ENCODE measurements around the gene NOL11. TPM values are rescaled to one million over a fixed set of nuclear protein-coding genes. Genes with fewer than 3 reads are reported as not detected.
"Not testable (repeated sequence)": the region's sequence is repeated elsewhere in the genome, so short reads cannot be mapped to it uniquely, and the experiment has no call there.

Gene NOL11
- total RNA-seq, 1 donor from 2014 or later: 90.4 TPM

GRCh38 chr17:67754001-67754400 lies 36.3 kb downstream of the NOL11 start:
- Histone ChIP-seq H3K79me2 (ENCODE audit: low read depth) (no peaks in the 10 kb centered on the region), H2AFZ (replicated peaks) (no peak overlapping the region), H4K20me1 (ENCODE audit: low read depth) (no peaks in the 10 kb centered on the region), H3F3A (ENCODE audit: low read depth) (peaks cover 23% of the 10 kb centered on the region), H3K4me1 (no peaks in the 10 kb centered on the region), H3K27me3 (no peaks in the 10 kb centered on the region), H3K9ac (no peak overlapping the region), H3K4me2 (no peak overlapping the region), H3K27ac (no peak overlapping the region), H3K4me3 (no peak overlapping the region), H3K9me3 (ENCODE audit: low read depth) (no peaks in the 10 kb centered on the region), H3K36me3 (no peaks in the 10 kb centered on the region)
- TF ChIP-seq, protein P1, sequence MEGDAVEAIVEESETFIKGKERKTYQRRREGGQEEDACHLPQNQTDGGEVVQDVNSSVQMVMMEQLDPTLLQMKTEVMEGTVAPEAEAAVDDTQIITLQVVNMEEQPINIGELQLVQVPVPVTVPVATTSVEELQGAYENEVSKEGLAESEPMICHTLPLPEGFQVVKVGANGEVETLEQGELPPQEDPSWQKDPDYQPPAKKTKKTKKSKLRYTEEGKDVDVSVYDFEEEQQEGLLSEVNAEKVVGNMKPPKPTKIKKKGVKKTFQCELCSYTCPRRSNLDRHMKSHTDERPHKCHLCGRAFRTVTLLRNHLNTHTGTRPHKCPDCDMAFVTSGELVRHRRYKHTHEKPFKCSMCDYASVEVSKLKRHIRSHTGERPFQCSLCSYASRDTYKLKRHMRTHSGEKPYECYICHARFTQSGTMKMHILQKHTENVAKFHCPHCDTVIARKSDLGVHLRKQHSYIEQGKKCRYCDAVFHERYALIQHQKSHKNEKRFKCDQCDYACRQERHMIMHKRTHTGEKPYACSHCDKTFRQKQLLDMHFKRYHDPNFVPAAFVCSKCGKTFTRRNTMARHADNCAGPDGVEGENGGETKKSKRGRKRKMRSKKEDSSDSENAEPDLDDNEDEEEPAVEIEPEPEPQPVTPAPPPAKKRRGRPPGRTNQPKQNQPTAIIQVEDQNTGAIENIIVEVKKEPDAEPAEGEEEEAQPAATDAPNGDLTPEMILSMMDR (IDR thresholded peaks at IDR 0.05): no peak
- TF ChIP-seq EZH2 (IDR thresholded peaks at IDR 0.05) (no peak), EZH2phosphoT487 (IDR thresholded peaks at IDR 0.05) (no peak)
- Mint-ChIP-seq H3K4me1 (peaks cover 5% of the 10 kb centered on the region), H3K27me3 (ENCODE audit: insufficient read depth, low read depth) (peaks cover 2% of the 10 kb centered on the region), H3K9me3 (peaks cover 3% of the 10 kb centered on the region), H3K27ac (no peak overlapping the region), H3K36me3 (peaks cover 15% of the 10 kb centered on the region), H3K4me3 (no peak overlapping the region)
- no peak for DNase-seq (ENCODE audit: low spot score)

- H3K4me3 ChIP-seq; H3K4me3 Mint-ChIP-seq; H3K36me3 ChIP-seq; H3K27ac Mint-ChIP-seq; H3K79me2 ChIP-seq (ENCODE audit: low read depth); H3K27me3 ChIP-seq; H2AFZ ChIP-seq (replicated peaks); H3K9me3 ChIP-seq (ENCODE audit: low read depth); H4K20me1 ChIP-seq (ENCODE audit: low read depth); H3K9me3 Mint-ChIP-seq; H3K27ac ChIP-seq; DNase-seq (ENCODE audit: low spot score); H3K27me3 Mint-ChIP-seq (ENCODE audit: insufficient read depth, low read depth); H3K4me2 ChIP-seq; H3K4me1 ChIP-seq; H3K4me1 Mint-ChIP-seq; H3K9ac ChIP-seq: not testable (repeated sequence)
- H3K36me3 Mint-ChIP-seq: peaks cover 17% of the 10 kb centered on the region
- peaks cover 26% of the 10 kb centered on the region for H3F3A ChIP-seq (ENCODE audit: low read depth)
These were observed 37.0 kb downstream of the NOL11 start for GRCh38 chr17:67754686-67755085.

- not testable (repeated sequence) for DNase-seq (ENCODE audit: low spot score); H3K4me3 Mint-ChIP-seq; H3K4me1 Mint-ChIP-seq; H4K20me1 ChIP-seq (ENCODE audit: low read depth); H3K9me3 ChIP-seq (ENCODE audit: low read depth); H3K27me3 ChIP-seq; H3K9me3 Mint-ChIP-seq; H2AFZ ChIP-seq (replicated peaks); H3K4me2 ChIP-seq; H3K4me3 ChIP-seq; H3K36me3 ChIP-seq; H3K27me3 Mint-ChIP-seq (ENCODE audit: insufficient read depth, low read depth); H3K4me1 ChIP-seq; H3K27ac ChIP-seq; H3K79me2 ChIP-seq (ENCODE audit: low read depth); H3K9ac ChIP-seq; H3K27ac Mint-ChIP-seq
- peaks cover 17% of the 10 kb centered on the region for H3K36me3 Mint-ChIP-seq
- peaks cover 21% of the 10 kb centered on the region for H3F3A ChIP-seq (ENCODE audit: low read depth)
These were observed 39.0 kb downstream of the NOL11 start for GRCh38 chr17:67756766-67757165.

DNA sequence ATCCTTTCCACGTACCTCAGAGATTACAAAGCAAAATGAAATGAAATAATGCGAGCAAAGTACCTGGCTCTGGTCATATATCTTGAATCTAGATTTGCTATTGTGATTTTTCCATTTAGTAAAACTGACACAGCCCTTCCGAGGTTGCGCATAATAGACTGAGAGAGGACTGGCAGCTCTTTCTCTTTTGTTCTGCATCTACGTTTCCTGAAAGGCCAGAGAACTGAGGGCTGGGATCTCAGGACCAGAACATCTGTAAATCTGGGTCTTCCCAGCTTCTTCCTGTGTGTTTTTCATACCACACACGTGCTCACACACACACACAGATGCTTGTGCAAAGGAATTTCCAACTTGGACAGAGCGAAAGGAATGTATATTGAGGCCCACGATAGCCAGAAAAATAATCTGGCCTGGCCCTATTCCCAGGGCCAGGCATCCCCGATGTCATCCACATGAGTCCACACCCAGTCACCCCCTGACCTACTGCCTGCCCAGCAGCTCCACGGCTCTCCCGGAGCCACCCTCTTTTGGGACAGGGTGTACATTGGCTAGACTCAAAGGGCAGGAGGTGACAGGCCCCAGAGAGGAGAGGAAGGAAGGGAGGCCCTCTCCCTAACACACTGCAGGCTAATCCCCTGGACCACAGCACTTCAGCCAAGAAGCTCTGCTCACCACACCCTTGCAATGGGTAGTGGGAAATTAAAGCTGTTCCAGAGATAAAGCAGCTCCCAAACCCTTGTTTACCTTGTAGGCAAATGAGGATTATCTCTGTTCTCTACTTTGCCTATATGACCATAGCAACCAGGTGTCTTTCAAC lies 41.8 kb downstream of the NOL11 start:
- no peak for TF ChIP-seq EZH2 (IDR thresholded peaks at IDR 0.05)
- Histone ChIP-seq H3K4me3 (no peak overlapping the region), H2AFZ (replicated peaks) (no peak overlapping the region), H3K27ac (no peak overlapping the region), H4K20me1 (ENCODE audit: low read depth) (no peaks in the 10 kb centered on the region), H3K9ac (no peak overlapping the region), H3K4me2 (no peak overlapping the region), H3K79me2 (ENCODE audit: low read depth) (no peaks in the 10 kb centered on the region), H3F3A (ENCODE audit: low read depth) (peaks cover 21% of the 10 kb centered on the region), H3K4me1 (no peaks in the 10 kb centered on the region), H3K9me3 (ENCODE audit: low read depth) (no peaks in the 10 kb centered on the region), H3K27me3 (no peaks in the 10 kb centered on the region), H3K36me3 (no peaks in the 10 kb centered on the region)
- Mint-ChIP-seq H3K4me1 (peaks cover 5% of the 10 kb centered on the region), H3K27me3 (ENCODE audit: insufficient read depth, low read depth) (peaks cover 2% of the 10 kb centered on the region), H3K9me3 (peaks cover 3% of the 10 kb centered on the region), H3K4me3 (no peak overlapping the region), H3K27ac (peak overlapping the region; percentile 16), H3K36me3 (peaks cover 12% of the 10 kb centered on the region)
- no peak for DNase-seq (ENCODE audit: low spot score)

DNA sequence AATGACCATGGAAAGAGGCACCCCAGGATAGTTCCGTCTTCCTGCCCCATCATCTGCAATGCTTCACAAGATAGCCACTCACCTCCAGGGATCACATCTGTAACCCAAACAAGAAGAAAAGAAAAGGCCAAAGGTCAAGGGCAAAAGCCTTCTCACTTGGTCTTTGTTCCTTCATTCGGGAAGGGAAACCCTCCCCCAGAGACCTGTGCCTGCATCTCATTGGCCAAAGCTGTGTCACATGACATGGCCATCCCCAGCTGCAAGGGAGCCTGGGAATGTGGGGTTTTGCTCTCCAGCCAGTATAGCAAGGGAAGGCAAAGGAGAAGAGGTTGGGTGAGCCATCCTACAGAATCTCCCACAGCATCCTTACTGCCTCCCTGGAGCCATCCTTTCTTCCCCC lies 47.9 kb downstream of the NOL11 start:
- Histone ChIP-seq H3K9me3 (ENCODE audit: low read depth) (no peaks in the 10 kb centered on the region), H3K4me2 (no peak overlapping the region), H4K20me1 (ENCODE audit: low read depth) (no peaks in the 10 kb centered on the region), H3K4me3 (no peak overlapping the region), H3K4me1 (no peaks in the 10 kb centered on the region), H2AFZ (replicated peaks) (no peak overlapping the region), H3K27ac (no peak overlapping the region), H3F3A (ENCODE audit: low read depth) (no peaks in the 10 kb centered on the region), H3K36me3 (no peaks in the 10 kb centered on the region), H3K79me2 (ENCODE audit: low read depth) (no peaks in the 10 kb centered on the region), H3K27me3 (no peaks in the 10 kb centered on the region), H3K9ac (no peak overlapping the region)
- H3K9me3 Mint-ChIP-seq: no peaks in the 10 kb centered on the region
- no peaks in the 10 kb centered on the region for H3K27me3 Mint-ChIP-seq (ENCODE audit: insufficient read depth, low read depth)
- no peak for DNase-seq (ENCODE audit: low spot score)
- no peaks in the 10 kb centered on the region for H3K4me1 Mint-ChIP-seq
- H3K36me3 Mint-ChIP-seq: peaks cover 2% of the 10 kb centered on the region
- no peak overlapping the region for H3K4me3 Mint-ChIP-seq
- no peak for TF ChIP-seq EZH2 (IDR thresholded peaks at IDR 0.05)
- TF ChIP-seq, protein P1 (IDR thresholded peaks at IDR 0.05): no peak
- no peak for TF ChIP-seq EZH2phosphoT487 (IDR thresholded peaks at IDR 0.05)
- peak overlapping the region; percentile 24 for H3K27ac Mint-ChIP-seq
